Measurements from ENCODE around the gene ETV4. TPM values are rescaled to one million over a fixed set of nuclear protein-coding genes. Genes with fewer than 3 reads are reported as not detected.

Gene ETV4
- total RNA-seq: 1 to 10 TPM; 5.6 to 7.1 (median 6.3) TPM

DNA sequence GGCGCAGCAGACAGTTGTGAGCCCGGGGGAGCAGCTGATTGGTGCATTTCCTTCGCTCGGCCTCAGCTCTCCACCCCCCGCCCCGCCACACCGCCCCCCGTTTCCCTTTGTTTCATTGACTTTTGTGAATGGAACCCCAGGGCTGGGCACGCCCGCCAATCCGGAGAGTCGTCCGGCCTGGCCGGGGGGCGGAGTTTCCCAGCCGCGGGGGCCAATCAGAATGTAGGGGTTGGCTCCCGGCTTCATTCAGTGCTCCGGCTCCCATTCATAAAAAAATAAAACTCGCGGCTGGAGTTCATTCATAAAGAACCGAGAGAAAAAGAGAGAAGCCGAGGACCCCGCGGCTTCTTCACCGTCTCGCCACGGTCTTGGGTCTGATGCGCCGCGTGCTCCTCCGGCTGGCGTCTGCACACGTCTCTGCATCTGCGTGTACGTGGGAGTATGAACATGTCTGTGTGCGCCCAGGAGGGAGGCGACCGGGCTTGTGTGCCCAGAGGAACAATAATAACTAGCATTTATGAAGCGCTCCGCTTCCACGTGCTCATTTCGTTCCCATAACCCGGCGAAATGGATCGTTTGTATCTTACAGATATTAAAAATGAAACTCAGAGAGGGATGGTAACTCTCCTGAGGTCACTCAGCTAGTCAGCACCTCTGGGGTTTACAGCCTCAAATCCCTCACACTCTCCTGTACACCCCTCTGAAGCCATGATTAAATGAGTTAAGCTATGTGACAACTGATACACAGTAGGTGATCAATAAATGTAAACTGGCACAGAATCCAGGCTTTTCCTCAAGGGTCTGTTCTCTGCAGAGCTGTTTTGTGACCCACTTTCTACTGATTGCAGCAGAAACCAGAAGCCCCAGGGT is at the start of gene ETV4:
TSS of gene ETV4 (minus strand) at position 22 of the 870 bp plus-strand sequence. CDS start 723 bp downstream, outside the sequence.
- under 1% methylated on average over 29 of the region's 46 CpGs for WGBS
- DNase-seq (ENCODE audit: low spot score in 2 of 2): peak; percentile 94
- Histone ChIP-seq H3K27ac (peak within 1 kb of the TSS; percentile 56), H3K36me3 (no peaks in the 10 kb centered on the region), H3K9me3 (no peaks in the 10 kb centered on the region), H3K27me3 (peaks cover 14% of the 10 kb centered on the region), H3K4me3 (peak within 1 kb of the TSS; percentile 65), H3K4me1 (peaks cover 56% of the 10 kb centered on the region)
- TF ChIP-seq, protein P1, sequence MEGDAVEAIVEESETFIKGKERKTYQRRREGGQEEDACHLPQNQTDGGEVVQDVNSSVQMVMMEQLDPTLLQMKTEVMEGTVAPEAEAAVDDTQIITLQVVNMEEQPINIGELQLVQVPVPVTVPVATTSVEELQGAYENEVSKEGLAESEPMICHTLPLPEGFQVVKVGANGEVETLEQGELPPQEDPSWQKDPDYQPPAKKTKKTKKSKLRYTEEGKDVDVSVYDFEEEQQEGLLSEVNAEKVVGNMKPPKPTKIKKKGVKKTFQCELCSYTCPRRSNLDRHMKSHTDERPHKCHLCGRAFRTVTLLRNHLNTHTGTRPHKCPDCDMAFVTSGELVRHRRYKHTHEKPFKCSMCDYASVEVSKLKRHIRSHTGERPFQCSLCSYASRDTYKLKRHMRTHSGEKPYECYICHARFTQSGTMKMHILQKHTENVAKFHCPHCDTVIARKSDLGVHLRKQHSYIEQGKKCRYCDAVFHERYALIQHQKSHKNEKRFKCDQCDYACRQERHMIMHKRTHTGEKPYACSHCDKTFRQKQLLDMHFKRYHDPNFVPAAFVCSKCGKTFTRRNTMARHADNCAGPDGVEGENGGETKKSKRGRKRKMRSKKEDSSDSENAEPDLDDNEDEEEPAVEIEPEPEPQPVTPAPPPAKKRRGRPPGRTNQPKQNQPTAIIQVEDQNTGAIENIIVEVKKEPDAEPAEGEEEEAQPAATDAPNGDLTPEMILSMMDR (IDR thresholded peaks at IDR 0.05): no peak
- TF ChIP-seq POLR2A (IDR thresholded peaks at IDR 0.05) (no peak), POLR2AphosphoS5 (IDR thresholded peaks at IDR 0.05) (no peak)

DNA sequence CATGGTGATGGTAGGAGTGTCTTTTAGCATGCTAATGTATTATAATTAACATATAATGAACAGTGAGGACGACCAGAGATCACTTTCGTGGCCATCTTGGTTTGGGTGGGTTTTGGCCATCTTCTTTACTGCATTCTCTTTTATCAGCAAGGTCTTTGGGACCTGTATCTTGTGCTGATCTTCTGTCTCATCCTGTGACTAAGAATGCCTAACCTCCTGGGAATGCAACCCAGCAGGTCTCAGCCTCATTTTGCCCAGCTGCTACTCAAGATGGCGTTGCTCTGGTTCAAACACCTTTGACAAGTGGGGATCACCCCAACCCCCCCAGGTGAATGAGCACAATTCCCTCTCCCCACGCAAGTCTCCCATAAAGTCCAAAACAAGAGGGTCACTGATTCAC is 49.3 kb upstream of the ETV4 start:
- WGBS: 89% methylated on average over 4 of the region's 4 CpGs
- no peaks in the 10 kb centered on the region for H3K27me3 ChIP-seq
- no peak for TF ChIP-seq POLR2A (IDR thresholded peaks at IDR 0.05)
- TF ChIP-seq, protein P1 (IDR thresholded peaks at IDR 0.05): no peak
- no peak for TF ChIP-seq EP300 (IDR thresholded peaks at IDR 0.05)
- no peak for TF ChIP-seq POLR2AphosphoS5 (IDR thresholded peaks at IDR 0.05)
- DNase-seq (ENCODE audit: low spot score in 2 of 2): no peak
- no peak overlapping the region for H3K4me3 ChIP-seq
- no peaks in the 10 kb centered on the region for H3K9me3 ChIP-seq
- H3K27ac ChIP-seq: no peak overlapping the region
- peaks cover 35% of the 10 kb centered on the region for H3K4me1 ChIP-seq
- H3K36me3 ChIP-seq: no peaks in the 10 kb centered on the region

DNA sequence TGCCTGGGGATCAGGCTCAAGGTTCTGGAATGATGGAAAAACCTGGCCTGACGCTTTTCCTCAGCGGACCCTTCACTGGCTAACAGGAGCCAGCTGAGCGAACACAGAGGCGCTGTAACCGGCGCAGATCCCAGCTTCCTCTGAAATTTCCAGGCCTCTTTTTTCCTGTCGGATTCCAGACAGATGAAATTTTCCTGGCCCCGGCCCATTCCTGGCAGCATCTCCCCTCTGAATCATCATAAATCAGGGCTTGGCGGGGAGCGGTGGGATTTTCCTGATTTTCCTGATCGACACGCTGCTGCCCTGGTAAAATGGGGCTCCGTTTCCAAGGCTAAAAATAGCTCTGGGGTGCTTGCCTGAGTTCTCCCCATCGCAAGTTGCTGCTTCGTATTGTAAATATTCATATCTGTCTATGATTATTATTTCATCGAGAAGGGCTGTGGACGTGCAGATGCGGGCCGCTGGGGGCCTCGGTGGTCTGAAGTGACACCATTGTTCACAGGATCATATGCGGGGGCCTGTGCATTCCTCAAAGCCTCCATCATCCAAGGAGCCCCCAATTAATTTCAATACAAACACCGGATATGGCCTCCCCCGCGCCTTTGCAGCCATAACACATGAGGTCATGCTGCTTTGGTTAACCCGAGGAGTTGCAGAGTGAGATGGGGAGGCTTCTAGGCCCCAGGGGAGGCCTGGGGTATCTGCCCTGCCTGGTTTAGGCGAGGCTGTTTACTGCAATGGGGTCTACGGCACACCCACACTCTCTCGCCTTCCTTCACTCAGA is 45.8 kb upstream of the ETV4 start:
- H3K4me3 ChIP-seq: peak overlapping the region; percentile 7
- WGBS: 19% methylated on average over 28 of the region's 28 CpGs
- H3K36me3 ChIP-seq: no peaks in the 10 kb centered on the region

DNA sequence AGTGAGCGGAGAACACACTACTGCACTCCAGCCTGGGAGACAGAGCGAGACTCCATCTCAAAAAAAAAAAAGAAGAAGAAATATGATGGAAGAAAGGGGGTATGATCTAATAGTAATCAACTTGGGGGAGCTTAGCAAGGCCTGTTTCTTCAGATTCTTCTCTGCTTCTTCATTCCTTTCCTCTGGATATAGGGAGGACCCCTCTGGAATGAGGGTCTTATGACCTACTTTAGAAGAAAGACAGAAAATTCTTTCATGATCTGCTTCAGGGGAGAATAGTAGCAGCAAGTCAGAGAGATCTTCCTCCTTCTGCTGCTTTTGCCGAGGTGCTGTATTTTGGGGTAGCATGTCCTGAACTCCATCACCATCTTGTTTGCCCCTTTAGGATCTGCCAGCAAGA is 44.9 kb upstream of the ETV4 start:
- Histone ChIP-seq H3K27ac (peak overlapping the region; percentile 82), H3K4me1 (peaks cover 39% of the 10 kb centered on the region), H3K27me3 (no peaks in the 10 kb centered on the region), H3K9me3 (no peaks in the 10 kb centered on the region), H3K36me3 (no peaks in the 10 kb centered on the region), H3K4me3 (no peak overlapping the region)
- DNase-seq (ENCODE audit: low spot score in 2 of 2): no peak
- TF ChIP-seq POLR2A (IDR thresholded peaks at IDR 0.05) (no peak), EP300 (IDR thresholded peaks at IDR 0.05) (no peak), POLR2AphosphoS5 (IDR thresholded peaks at IDR 0.05) (no peak)
- TF ChIP-seq, protein P1 (IDR thresholded peaks at IDR 0.05): no peak
- WGBS: 92% methylated on average over 3 of the region's 3 CpGs

More for the DNA sequence above, 45.8 kb upstream of the ETV4 start:
- Histone ChIP-seq H3K4me1 (peaks cover 39% of the 10 kb centered on the region), H3K27me3 (no peaks in the 10 kb centered on the region), H3K9me3 (no peaks in the 10 kb centered on the region), H3K27ac (peak overlapping the region; percentile 82)
- TF ChIP-seq, protein P1 (IDR thresholded peaks at IDR 0.05): no peak
- TF ChIP-seq POLR2AphosphoS5 (IDR thresholded peaks at IDR 0.05) (no peak), POLR2A (IDR thresholded peaks at IDR 0.05) (no peak), EP300 (IDR thresholded peaks at IDR 0.05) (no peak)
- peak; percentile 85 to 89 for DNase-seq (ENCODE audit: low spot score in 2 of 2)
